Endothelial cell of umbilical vein (primary cell): ENCODE data around the gene MIA2.

Experiments used
- EZH2 ChIP-seq: IDR thresholded peaks from 2 replicates; pipeline ENCODE4 v1.6.1; 2012; ENCODE audit warnings: borderline replicate concordance, low read depth, mild to moderate bottlenecking, moderate library complexity, low read length, inconsistent platforms; ENCODE audit not compliant: severe bottlenecking
- GATA2 ChIP-seq: IDR thresholded peaks from 2 replicates; pipeline ENCODE4 v1.7.0; 2011; ENCODE audit warnings: low read depth, mild to moderate bottlenecking, moderate library complexity, mixed read lengths, low read length; ENCODE audit not compliant: insufficient read length, insufficient read depth
- JUN ChIP-seq: IDR thresholded peaks from 2 replicates; pipeline ENCODE4 v1.6.1; 2011; ENCODE audit warnings: borderline replicate concordance, low read depth; ENCODE audit not compliant: insufficient read length, insufficient read depth
- MYC ChIP-seq: IDR thresholded peaks from one replicate; pipeline ENCODE4 v1.6.1; 2011; ENCODE audit warnings: mild to moderate bottlenecking, low read depth, low read length
- POLR2A ChIP-seq: IDR thresholded peaks from 2 replicates; pipeline ENCODE4 v1.6.1; 2012; ENCODE audit warnings: low read depth, mild to moderate bottlenecking, control low read depth, low read length
- POLR2AphosphoS5 ChIP-seq: IDR thresholded peaks from 2 replicates; pipeline ENCODE4 v1.6.1; 2012; ENCODE audit warnings: low read depth, mild to moderate bottlenecking, control low read depth, low read length, moderate library complexity; ENCODE audit not compliant: insufficient read depth
- TF ChIP-seq, protein P1 (sequence below), 2 donors: IDR thresholded peaks; 1 replicate in 1 of 2; 2 replicates in 1 of 2; pipeline ENCODE4 v1.5.1; 2011; ENCODE audit warnings: low read length in 2 of 2, mild to moderate bottlenecking in 2 of 2, moderate library complexity in 2 of 2, control low read depth in 1 of 2, inconsistent platforms in 1 of 2, low read depth in 1 of 2; ENCODE audit not compliant: insufficient read depth in 1 of 2; ENCODE audit errors: extremely low read depth in 1 of 2
- TF ChIP-seq, protein P2 (sequence below): IDR thresholded peaks from 2 replicates; pipeline ENCODE4 v1.6.1; 2011; ENCODE audit not compliant: insufficient read depth, insufficient read length

DNA sequence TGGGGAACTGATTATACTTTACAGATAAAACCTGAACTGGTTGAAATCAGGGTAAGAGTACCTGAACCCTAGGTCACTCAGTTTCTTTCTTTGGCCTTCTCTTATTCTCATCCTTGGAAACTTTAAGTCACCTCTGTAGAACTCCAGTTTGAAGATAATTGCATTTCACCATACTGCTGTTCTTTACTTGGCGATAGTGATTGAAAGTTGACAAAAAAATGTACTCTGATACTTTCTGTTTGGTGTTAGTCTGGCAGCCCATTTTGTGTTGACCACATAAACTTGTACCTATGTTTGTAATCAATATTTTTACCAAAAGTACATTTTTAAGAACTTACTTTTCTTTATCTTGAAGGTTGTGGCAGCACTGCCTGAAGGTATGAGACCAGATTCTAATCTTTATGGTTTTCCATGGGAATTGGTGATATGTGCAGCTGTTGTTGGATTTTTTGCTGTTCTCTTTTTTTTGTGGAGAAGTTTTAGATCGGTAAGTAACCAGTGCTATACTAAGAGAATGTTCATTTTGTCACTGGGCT lies 42.9 kb downstream of the MIA2 start:
- TF ChIP-seq, protein P1, sequence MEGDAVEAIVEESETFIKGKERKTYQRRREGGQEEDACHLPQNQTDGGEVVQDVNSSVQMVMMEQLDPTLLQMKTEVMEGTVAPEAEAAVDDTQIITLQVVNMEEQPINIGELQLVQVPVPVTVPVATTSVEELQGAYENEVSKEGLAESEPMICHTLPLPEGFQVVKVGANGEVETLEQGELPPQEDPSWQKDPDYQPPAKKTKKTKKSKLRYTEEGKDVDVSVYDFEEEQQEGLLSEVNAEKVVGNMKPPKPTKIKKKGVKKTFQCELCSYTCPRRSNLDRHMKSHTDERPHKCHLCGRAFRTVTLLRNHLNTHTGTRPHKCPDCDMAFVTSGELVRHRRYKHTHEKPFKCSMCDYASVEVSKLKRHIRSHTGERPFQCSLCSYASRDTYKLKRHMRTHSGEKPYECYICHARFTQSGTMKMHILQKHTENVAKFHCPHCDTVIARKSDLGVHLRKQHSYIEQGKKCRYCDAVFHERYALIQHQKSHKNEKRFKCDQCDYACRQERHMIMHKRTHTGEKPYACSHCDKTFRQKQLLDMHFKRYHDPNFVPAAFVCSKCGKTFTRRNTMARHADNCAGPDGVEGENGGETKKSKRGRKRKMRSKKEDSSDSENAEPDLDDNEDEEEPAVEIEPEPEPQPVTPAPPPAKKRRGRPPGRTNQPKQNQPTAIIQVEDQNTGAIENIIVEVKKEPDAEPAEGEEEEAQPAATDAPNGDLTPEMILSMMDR (IDR thresholded peaks at IDR 0.05; ENCODE audit: extremely low read depth in 1 of 2, insufficient read depth in 1 of 2, low read depth in 1 of 2, low read length in 2 of 2): no peak
- TF ChIP-seq, protein P2, sequence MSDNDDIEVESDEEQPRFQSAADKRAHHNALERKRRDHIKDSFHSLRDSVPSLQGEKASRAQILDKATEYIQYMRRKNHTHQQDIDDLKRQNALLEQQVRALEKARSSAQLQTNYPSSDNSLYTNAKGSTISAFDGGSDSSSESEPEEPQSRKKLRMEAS: no peak
- TF ChIP-seq POLR2A: no peak
- no peak for TF ChIP-seq EZH2
- TF ChIP-seq POLR2AphosphoS5: no peak
- no peak for TF ChIP-seq JUN
- no peak for TF ChIP-seq MYC
- TF ChIP-seq GATA2: no peak
